Measurements from ENCODE around the gene KCNE2.

DNA sequence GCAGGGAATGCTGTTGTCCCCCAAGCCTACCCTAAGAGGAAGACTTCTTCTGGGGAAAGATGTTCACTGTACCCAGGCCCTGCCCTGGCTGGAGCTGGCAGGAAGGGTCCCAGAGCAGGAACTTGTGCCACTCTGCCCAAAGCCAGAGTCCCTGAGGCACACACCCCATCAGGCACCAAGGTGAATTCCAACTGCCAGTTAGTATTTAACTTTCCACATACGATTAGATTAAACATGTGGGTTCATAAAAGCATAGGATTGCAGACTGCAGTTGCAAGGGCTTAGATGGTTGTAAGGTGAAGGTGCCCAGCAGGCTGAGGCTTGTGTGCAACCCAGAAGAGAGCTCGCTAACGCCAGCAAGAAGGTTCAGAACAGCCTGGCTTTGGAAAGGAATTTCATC is at the start of gene KCNE2:
- TF ChIP-seq, protein P1, sequence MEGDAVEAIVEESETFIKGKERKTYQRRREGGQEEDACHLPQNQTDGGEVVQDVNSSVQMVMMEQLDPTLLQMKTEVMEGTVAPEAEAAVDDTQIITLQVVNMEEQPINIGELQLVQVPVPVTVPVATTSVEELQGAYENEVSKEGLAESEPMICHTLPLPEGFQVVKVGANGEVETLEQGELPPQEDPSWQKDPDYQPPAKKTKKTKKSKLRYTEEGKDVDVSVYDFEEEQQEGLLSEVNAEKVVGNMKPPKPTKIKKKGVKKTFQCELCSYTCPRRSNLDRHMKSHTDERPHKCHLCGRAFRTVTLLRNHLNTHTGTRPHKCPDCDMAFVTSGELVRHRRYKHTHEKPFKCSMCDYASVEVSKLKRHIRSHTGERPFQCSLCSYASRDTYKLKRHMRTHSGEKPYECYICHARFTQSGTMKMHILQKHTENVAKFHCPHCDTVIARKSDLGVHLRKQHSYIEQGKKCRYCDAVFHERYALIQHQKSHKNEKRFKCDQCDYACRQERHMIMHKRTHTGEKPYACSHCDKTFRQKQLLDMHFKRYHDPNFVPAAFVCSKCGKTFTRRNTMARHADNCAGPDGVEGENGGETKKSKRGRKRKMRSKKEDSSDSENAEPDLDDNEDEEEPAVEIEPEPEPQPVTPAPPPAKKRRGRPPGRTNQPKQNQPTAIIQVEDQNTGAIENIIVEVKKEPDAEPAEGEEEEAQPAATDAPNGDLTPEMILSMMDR (IDR thresholded peaks at IDR 0.05; ENCODE audit: insufficient read depth, low read length) = no peak
- TF ChIP-seq SPI1 (IDR thresholded peaks at IDR 0.05; ENCODE audit: borderline replicate concordance, low read depth) = no peak
